Loucy (cell line): Measurements from ENCODE around the gene CST5.

Experiments
- H2AFZ ChIP-seq: fragments of 200-600 bp; sonication (generic); 2 replicates; pipeline ENCODE4 v1.6.0; 2016; ENCODE audit warnings: antibody characterized with exemption, mild to moderate bottlenecking, low read length, moderate library complexity
- H3F3A ChIP-seq: fragments of 200-600 bp; 2 replicates; pipeline ENCODE4 v1.6.0; 2016; ENCODE audit warnings: antibody characterized with exemption, low read depth, mild to moderate bottlenecking
- H3K27me3 ChIP-seq: fragments of 200-600 bp; sonication (generic); 2 replicates; pipeline ENCODE4 v1.6.1; 2014; ENCODE audit warnings: low read length, mild to moderate bottlenecking; ENCODE audit not compliant: insufficient read depth, poor library complexity, severe bottlenecking
- H3K36me3 ChIP-seq: fragments of 200-600 bp; sonication (generic); 2 replicates; pipeline ENCODE4 v1.6.1; 2016; ENCODE audit warnings: low read length; ENCODE audit not compliant: insufficient read depth
- H3K4me1 ChIP-seq: fragments of 200-600 bp; sonication (generic); 2 replicates; pipeline ENCODE4 v1.5.1; 2014; ENCODE audit warnings: low read length, mild to moderate bottlenecking; ENCODE audit not compliant: insufficient read depth, poor library complexity, severe bottlenecking
- H3K4me2 ChIP-seq: fragments of 200-600 bp; sonication (generic); 2 replicates; pipeline ENCODE4 v1.6.0; 2014; ENCODE audit warnings: antibody characterized with exemption, low read length, low read depth, mild to moderate bottlenecking; ENCODE audit not compliant: poor library complexity, severe bottlenecking
- H3K4me3 ChIP-seq: fragments of 200-600 bp; sonication (generic); 2 replicates; pipeline ENCODE4 v1.5.1; 2014; ENCODE audit warnings: low read length, mild to moderate bottlenecking, mixed read lengths; ENCODE audit not compliant: poor library complexity, severe bottlenecking
- H3K79me2 ChIP-seq: fragments of 200-600 bp; sonication (generic); 2 replicates; pipeline ENCODE4 v1.6.1; 2014; ENCODE audit warnings: low read length; ENCODE audit not compliant: insufficient read depth
- H3K9ac ChIP-seq: fragments of 200-600 bp; sonication (generic); 2 replicates; pipeline ENCODE4 v1.6.0; 2014; ENCODE audit warnings: mild to moderate bottlenecking, low read depth, low read length, moderate library complexity; ENCODE audit not compliant: poor library complexity, severe bottlenecking
- H3K9me2 ChIP-seq: fragments of 200-600 bp; sonication (generic); replicated peaks from 2 replicates; pipeline ENCODE4 v1.6.1; 2016; ENCODE audit warnings: low read depth, low read length, mixed read lengths
- H3K9me3 ChIP-seq: fragments of 200-600 bp; sonication (generic); 2 replicates; pipeline ENCODE4 v1.6.1; 2014; ENCODE audit warnings: mild to moderate bottlenecking, antibody characterized with exemption, low read length, low read depth; ENCODE audit not compliant: insufficient read depth
- H4K20me1 ChIP-seq: fragments of 200-600 bp; sonication (generic); 2 replicates; pipeline ENCODE4 v1.6.0; 2014; ENCODE audit warnings: antibody characterized with exemption, low read length, mild to moderate bottlenecking; ENCODE audit not compliant: insufficient read depth, poor library complexity, severe bottlenecking
- EZH2phosphoT487 ChIP-seq: fragments of 200-600 bp; IDR thresholded peaks from 2 replicates; pipeline ENCODE4 v1.6.1; 2018; ENCODE audit warnings: antibody characterized with exemption, mild to moderate bottlenecking, moderate library complexity, borderline replicate concordance
- TF ChIP-seq, protein P1 (sequence below): fragments of 200-600 bp; sonication (generic); conservative IDR thresholded peaks from 2 replicates; pipeline ENCODE4 v1.5.1; 2014; ENCODE audit warnings: mild to moderate bottlenecking, antibody characterized with exemption, low read length

The CST5 gene

GRCh38 chr20:23924751-23925150, 45.2 kb upstream of the CST5 start:
- no peak for TF ChIP-seq EZH2phosphoT487
- TF ChIP-seq, protein P1, sequence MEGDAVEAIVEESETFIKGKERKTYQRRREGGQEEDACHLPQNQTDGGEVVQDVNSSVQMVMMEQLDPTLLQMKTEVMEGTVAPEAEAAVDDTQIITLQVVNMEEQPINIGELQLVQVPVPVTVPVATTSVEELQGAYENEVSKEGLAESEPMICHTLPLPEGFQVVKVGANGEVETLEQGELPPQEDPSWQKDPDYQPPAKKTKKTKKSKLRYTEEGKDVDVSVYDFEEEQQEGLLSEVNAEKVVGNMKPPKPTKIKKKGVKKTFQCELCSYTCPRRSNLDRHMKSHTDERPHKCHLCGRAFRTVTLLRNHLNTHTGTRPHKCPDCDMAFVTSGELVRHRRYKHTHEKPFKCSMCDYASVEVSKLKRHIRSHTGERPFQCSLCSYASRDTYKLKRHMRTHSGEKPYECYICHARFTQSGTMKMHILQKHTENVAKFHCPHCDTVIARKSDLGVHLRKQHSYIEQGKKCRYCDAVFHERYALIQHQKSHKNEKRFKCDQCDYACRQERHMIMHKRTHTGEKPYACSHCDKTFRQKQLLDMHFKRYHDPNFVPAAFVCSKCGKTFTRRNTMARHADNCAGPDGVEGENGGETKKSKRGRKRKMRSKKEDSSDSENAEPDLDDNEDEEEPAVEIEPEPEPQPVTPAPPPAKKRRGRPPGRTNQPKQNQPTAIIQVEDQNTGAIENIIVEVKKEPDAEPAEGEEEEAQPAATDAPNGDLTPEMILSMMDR, result no peak
- Histone ChIP-seq H3F3A (no peaks in the 10 kb centered on the region), H3K4me1 (no peaks in the 10 kb centered on the region), H3K79me2 (no peaks in the 10 kb centered on the region), H3K4me2 (no peak overlapping the region), H3K9me3 (no peaks in the 10 kb centered on the region), H4K20me1 (no peaks in the 10 kb centered on the region), H2AFZ (no peak overlapping the region), H3K4me3 (no peak overlapping the region), H3K27me3 (no peaks in the 10 kb centered on the region), H3K9me2 (no peaks in the 10 kb centered on the region), H3K36me3 (no peaks in the 10 kb centered on the region), H3K9ac (no peak overlapping the region)

- no peaks in the 10 kb centered on the region for H3K9me3 ChIP-seq
- H3K9ac ChIP-seq, result no peak overlapping the region
- H3K79me2 ChIP-seq, result no peaks in the 10 kb centered on the region
- TF ChIP-seq EZH2phosphoT487, result no peak
- TF ChIP-seq, protein P1, result no peak
- no peaks in the 10 kb centered on the region for H3K27me3 ChIP-seq
- H3K9me2 ChIP-seq, result no peaks in the 10 kb centered on the region
- H3K36me3 ChIP-seq, result no peaks in the 10 kb centered on the region
- no peak overlapping the region for H3K4me2 ChIP-seq
- H3K4me3 ChIP-seq, result no peak overlapping the region
- H4K20me1 ChIP-seq, result no peaks in the 10 kb centered on the region
- H3K4me1 ChIP-seq, result no peaks in the 10 kb centered on the region
- no peak overlapping the region for H2AFZ ChIP-seq
- no peaks in the 10 kb centered on the region for H3F3A ChIP-seq
Observed at GRCh38 chr20:23923891-23924435, 44.4 kb upstream of the CST5 start.

DNA sequence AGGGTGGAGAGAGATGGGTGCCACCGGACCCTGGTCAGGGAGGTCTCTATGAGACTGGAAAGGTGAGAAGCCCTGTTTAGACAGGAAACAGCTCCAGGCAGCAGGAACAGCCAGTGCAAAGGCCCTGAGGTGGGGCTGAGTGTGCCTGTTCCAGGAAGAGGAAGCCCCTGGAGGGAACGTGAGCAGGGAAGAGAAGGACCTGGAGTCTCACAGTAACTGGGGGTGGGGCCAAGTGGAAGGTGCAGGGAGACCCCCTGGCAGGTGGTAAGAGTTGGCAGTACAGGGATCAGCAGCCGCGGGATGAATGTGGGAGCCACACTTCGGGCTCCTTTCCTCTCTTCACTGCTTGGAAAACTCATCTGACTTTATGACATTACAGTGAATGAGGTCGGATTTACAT, 43.8 kb upstream of the CST5 start:
- TF ChIP-seq, protein P1, result no peak
- Histone ChIP-seq H3K79me2 (no peaks in the 10 kb centered on the region), H3K27me3 (no peaks in the 10 kb centered on the region), H3K9ac (no peak overlapping the region), H3K4me1 (no peaks in the 10 kb centered on the region), H3K4me2 (no peak overlapping the region), H3K9me2 (no peaks in the 10 kb centered on the region), H3K9me3 (no peaks in the 10 kb centered on the region), H3K4me3 (no peak overlapping the region), H3F3A (no peaks in the 10 kb centered on the region), H2AFZ (no peak overlapping the region), H4K20me1 (no peaks in the 10 kb centered on the region), H3K36me3 (no peaks in the 10 kb centered on the region)
